ENCODE data around the gene UFD1.

DNA sequence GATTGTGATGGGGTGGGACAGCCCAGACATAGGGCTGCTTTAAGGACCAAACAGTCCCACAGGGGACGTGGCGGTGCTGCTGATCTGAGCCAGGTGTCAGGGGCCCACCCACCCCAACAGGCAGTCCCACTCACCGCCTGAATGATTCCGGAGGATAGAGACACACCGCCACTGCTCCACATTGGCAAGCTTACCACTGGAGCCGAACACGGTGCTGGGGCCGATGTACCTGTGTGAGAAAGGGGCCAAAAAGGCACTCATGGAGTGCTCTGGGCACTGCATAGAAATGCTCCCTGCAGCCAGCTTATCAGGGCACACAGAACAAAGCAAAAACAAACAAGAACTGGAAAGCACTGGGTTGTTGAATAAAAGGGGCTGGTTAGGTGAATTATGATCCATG is 73.3 kb downstream of the UFD1 start:
- TF ChIP-seq, protein P1, sequence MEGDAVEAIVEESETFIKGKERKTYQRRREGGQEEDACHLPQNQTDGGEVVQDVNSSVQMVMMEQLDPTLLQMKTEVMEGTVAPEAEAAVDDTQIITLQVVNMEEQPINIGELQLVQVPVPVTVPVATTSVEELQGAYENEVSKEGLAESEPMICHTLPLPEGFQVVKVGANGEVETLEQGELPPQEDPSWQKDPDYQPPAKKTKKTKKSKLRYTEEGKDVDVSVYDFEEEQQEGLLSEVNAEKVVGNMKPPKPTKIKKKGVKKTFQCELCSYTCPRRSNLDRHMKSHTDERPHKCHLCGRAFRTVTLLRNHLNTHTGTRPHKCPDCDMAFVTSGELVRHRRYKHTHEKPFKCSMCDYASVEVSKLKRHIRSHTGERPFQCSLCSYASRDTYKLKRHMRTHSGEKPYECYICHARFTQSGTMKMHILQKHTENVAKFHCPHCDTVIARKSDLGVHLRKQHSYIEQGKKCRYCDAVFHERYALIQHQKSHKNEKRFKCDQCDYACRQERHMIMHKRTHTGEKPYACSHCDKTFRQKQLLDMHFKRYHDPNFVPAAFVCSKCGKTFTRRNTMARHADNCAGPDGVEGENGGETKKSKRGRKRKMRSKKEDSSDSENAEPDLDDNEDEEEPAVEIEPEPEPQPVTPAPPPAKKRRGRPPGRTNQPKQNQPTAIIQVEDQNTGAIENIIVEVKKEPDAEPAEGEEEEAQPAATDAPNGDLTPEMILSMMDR (IDR thresholded peaks at IDR 0.05) = no peak
- no peak for TF ChIP-seq POLR2A (IDR thresholded peaks at IDR 0.05)

Data from Peyer's patch (tissue), 4 donors.